ENCODE data around the gene ZNF208.
"Not testable (repeated sequence)": the region's sequence is repeated elsewhere in the genome, so short reads cannot be mapped to it uniquely, and the experiment has no call there.

The ZNF208 gene

DNA sequence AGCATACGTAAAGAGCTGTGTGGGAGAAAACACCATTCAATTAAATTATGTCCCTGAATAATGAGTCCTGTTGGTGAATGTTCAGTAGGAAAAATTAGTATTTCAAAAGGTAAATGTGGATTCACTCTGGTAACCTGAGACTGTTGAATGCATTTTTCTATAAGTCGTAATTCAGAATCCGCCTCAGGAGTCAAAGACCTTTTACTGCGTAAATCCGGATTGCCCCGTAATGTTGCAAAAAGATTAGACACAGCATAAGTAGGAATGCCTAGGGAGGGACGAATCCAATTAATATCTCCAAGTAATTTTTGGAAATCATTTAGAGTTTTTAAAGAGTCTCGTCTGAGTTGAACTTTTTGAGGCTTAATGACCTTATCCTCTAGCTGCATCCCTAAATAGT, 126.0 kb downstream of the ZNF208 start:
- not testable (repeated sequence) for DNase-seq (ENCODE audit: low read depth)

DNA sequence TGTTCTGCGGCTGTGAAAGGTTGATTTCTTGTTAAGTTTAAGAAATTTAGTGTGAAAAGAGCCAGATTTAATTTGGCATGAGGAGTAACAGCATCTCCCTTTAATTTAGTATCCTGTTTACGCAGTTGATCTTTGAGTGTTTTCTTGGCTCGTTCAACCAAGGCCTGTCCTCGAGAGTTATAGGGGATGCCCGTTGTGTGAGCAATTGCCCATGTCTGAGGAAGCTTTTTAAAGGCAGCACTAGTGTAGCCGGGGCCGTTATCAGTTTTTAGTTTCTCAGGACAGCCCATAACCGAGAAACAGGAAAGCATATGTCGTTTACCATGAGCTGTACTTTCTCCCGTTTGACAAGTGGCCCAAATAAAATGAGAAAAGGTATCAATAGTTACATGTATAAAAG, 127.2 kb downstream of the ZNF208 start:
- DNase-seq (ENCODE audit: low read depth), result no peak

Data from stimulated activated CD8-positive, alpha-beta memory T cell treated with anti-CD3 and anti-CD28 coated beads, Interleukin-15, amount 100 ng/mL, for 24 hours (primary cell).